ENCODE data around the gene MCOLN3. TPM values are rescaled to one million over a fixed set of nuclear protein-coding genes. Genes with fewer than 3 reads are reported as not detected.

The MCOLN3 gene
- total RNA-seq, 1 experiment from 2014 or later, result 0.82 TPM

- no peaks in the 10 kb centered on the region for H3K9me3 ChIP-seq (ENCODE audit: low read depth, low read length, poor library complexity, severe bottlenecking)
- ChIA-PET CTCF (no interaction called here), POLR2A (ENCODE audit: low non-redundant PET) (no interaction called here)
- H3K27me3 ChIP-seq (replicated peaks; ENCODE audit: insufficient read depth, low read depth, low read length, poor library complexity), result no peaks in the 10 kb centered on the region
- DNase-seq (ENCODE audit: low spot score), result no peak
- intact Hi-C loops (cut with micrococcal nuclease; ENCODE audit: unreplicated experiment), result no loop called here
- H3K27ac ChIP-seq (ENCODE audit: low read depth, low read length, poor library complexity, severe bottlenecking), result no peak overlapping the region
- TF ChIP-seq EZH2 (IDR thresholded peaks at IDR 0.05; ENCODE audit: borderline replicate concordance, low read depth, low read length, poor library complexity, severe bottlenecking), result no peak
- TF ChIP-seq, protein P1, sequence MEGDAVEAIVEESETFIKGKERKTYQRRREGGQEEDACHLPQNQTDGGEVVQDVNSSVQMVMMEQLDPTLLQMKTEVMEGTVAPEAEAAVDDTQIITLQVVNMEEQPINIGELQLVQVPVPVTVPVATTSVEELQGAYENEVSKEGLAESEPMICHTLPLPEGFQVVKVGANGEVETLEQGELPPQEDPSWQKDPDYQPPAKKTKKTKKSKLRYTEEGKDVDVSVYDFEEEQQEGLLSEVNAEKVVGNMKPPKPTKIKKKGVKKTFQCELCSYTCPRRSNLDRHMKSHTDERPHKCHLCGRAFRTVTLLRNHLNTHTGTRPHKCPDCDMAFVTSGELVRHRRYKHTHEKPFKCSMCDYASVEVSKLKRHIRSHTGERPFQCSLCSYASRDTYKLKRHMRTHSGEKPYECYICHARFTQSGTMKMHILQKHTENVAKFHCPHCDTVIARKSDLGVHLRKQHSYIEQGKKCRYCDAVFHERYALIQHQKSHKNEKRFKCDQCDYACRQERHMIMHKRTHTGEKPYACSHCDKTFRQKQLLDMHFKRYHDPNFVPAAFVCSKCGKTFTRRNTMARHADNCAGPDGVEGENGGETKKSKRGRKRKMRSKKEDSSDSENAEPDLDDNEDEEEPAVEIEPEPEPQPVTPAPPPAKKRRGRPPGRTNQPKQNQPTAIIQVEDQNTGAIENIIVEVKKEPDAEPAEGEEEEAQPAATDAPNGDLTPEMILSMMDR (conservative IDR thresholded peaks at IDR 0.05; ENCODE audit: low read depth, low read length), result no peak
- H3K4me3 ChIP-seq (ENCODE audit: low read depth, low read length, poor library complexity, severe bottlenecking), result no peak overlapping the region
- no peaks in the 10 kb centered on the region for H3K36me3 ChIP-seq (ENCODE audit: insufficient read depth, low read length, poor library complexity, severe bottlenecking)
- no TSS peak for BruUV-seq (replicated peaks)
- peaks cover 30% of the 10 kb centered on the region for H3K4me1 ChIP-seq (ENCODE audit: insufficient read depth, low read length, poor library complexity, severe bottlenecking)
Observed at GRCh38 chr1:85058311-85058710, 10.0 kb upstream of the MCOLN3 start.

- no peak overlapping the region for H3K27ac ChIP-seq (ENCODE audit: low read depth, low read length, poor library complexity, severe bottlenecking)
- CTCF ChIA-PET, result no interaction called here
- BruUV-seq (replicated peaks), result no TSS peak
Observed at GRCh38 chr1:85054664-85055063, 6.4 kb upstream of the MCOLN3 start.

DNA sequence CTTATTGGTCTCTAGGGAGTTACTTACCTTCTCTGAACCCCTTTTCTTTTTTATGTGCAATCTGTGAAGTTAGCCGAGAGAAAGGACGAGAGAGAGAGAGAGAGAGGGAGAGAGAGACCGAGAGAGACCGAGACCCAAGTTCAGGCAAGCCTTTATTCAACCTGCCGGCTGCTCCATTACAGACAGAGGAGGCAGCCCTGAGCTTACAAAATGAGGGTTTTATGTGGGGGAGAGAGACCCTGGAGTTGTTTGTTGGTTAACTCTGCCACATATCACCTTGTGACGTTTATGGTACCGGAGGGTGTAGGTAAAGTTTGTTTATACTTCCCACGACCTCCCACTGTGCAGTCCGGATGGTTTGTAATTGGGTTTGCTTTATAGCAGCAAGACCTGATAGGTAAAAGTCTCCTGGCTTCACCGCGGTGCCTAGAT, 1.5 kb upstream of the MCOLN3 start:
- no peak for DNase-seq (ENCODE audit: low spot score)
- TF ChIP-seq EZH2 (IDR thresholded peaks at IDR 0.05; ENCODE audit: borderline replicate concordance, low read depth, low read length, poor library complexity, severe bottlenecking), result no peak
- TF ChIP-seq, protein P1 (conservative IDR thresholded peaks at IDR 0.05; ENCODE audit: low read depth, low read length), result no peak
- no peaks in the 10 kb centered on the region for H3K9me3 ChIP-seq (ENCODE audit: low read depth, low read length, poor library complexity, severe bottlenecking)
- CTCF ChIA-PET, result interaction anchor here (1.1 kb wide), 1 partner anchor 105 kb away, joined by 3 read pairs; no protein-coding TSS in a partner anchor
- BruUV-seq (replicated peaks), result no TSS peak
- H3K27me3 ChIP-seq (replicated peaks; ENCODE audit: insufficient read depth, low read depth, low read length, poor library complexity), result peaks cover 44% of the 10 kb centered on the region
- POLR2A ChIA-PET (ENCODE audit: low non-redundant PET), result no interaction called here
- intact Hi-C loops (cut with micrococcal nuclease; ENCODE audit: unreplicated experiment), result no loop called here
- H3K4me1 ChIP-seq (ENCODE audit: insufficient read depth, low read length, poor library complexity, severe bottlenecking), result peaks cover 2% of the 10 kb centered on the region
- H3K4me3 ChIP-seq (ENCODE audit: low read depth, low read length, poor library complexity, severe bottlenecking), result no peak overlapping the region
- no peaks in the 10 kb centered on the region for H3K36me3 ChIP-seq (ENCODE audit: insufficient read depth, low read length, poor library complexity, severe bottlenecking)
- H3K27ac ChIP-seq (ENCODE audit: low read depth, low read length, poor library complexity, severe bottlenecking), result no peak overlapping the region

More at GRCh38 chr1:85054664-85055063, 6.4 kb upstream of the MCOLN3 start:
- Histone ChIP-seq H3K36me3 (ENCODE audit: insufficient read depth, low read length, poor library complexity, severe bottlenecking) (no peaks in the 10 kb centered on the region), H3K4me1 (ENCODE audit: insufficient read depth, low read length, poor library complexity, severe bottlenecking) (peaks cover 1% of the 10 kb centered on the region), H3K27me3 (replicated peaks; ENCODE audit: insufficient read depth, low read depth, low read length, poor library complexity) (no peaks in the 10 kb centered on the region), H3K9me3 (ENCODE audit: low read depth, low read length, poor library complexity, severe bottlenecking) (no peaks in the 10 kb centered on the region), H3K4me3 (ENCODE audit: low read depth, low read length, poor library complexity, severe bottlenecking) (no peak overlapping the region)
- DNase-seq (ENCODE audit: low spot score), result peak; percentile 44
- TF ChIP-seq EZH2 (IDR thresholded peaks at IDR 0.05; ENCODE audit: borderline replicate concordance, low read depth, low read length, poor library complexity, severe bottlenecking), result no peak
- TF ChIP-seq, protein P1 (conservative IDR thresholded peaks at IDR 0.05; ENCODE audit: low read depth, low read length), result no peak
- intact Hi-C loops (cut with micrococcal nuclease; ENCODE audit: unreplicated experiment), result no loop called here
- POLR2A ChIA-PET (ENCODE audit: low non-redundant PET), result no interaction called here
